Erythroblast (primary cell): ENCODE results near the gene GPS1.

Experiments used
- GATA1 ChIP-seq: IDR thresholded peaks from 2 replicates; pipeline ENCODE4 v1.6.1; 2011; ENCODE audit warnings: low read depth, mild to moderate bottlenecking, control low read depth, low read length, moderate library complexity
- POLR2A ChIP-seq: IDR thresholded peaks from 2 replicates; pipeline ENCODE4 v1.6.1; 2011; ENCODE audit warnings: mild to moderate bottlenecking, low read length

DNA sequence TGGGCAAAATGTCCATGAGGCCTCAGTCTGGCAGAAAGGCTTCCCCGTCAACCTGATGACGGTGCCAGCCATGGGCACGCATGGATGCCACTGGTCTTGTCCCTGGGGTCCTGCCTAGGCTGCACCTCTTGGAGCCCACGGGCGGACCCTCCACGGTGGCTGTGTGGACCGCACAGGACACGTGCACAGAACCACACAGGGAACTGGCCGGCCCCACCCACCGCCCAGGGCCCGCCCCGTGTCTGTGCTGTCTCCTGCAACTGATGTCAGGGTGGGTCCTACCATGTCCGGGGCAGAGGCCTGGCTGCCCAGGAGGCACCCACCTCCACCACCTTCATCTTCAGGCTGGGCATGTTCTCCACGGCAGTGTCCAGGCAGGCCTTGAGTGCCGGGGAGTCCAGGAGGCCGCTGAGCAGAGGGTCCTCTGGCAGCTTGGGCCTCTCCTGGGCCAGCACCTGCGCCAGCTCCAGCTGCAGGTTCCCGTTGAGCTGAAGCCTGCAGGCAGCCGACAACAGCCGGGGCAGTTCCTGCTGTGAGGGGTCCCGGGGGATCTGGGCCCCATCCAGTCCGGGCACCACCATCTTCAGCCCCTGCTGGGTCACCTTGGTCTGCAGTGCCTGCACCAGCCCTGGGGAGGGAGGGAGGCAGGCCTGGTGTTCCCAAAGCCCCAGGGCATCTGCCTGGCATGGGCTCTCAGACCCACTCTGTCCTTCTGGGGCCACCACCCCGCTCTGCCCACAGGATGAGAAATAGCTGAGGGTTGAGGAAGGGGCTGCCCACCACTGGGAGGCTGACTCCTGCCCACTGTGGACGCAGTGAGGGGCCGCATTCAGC, 34.5 kb downstream of the GPS1 start:
- TF ChIP-seq POLR2A (no peak), GATA1 (no peak)
